Endometrial microvascular endothelial cells (primary cell): Measurements from ENCODE around the gene PHYHIPL. TPM values are rescaled to one million over a fixed set of nuclear protein-coding genes. Genes with fewer than 3 reads are reported as not detected.
"Not testable (repeated sequence)": the region's sequence is repeated elsewhere in the genome, so short reads cannot be mapped to it uniquely, and the experiment has no call there.

Experiments
- in situ Hi-C: cut with HindIII; loops from 2 replicates; pipeline ENCODE4 v1.10.0; 2017; ENCODE audit warnings: low sequenced_read_pairs, low pct_unique_long_range_greater_than_20kb; ENCODE audit errors: inconsistent ontology term
- total RNA-seq: library from RNA; depleted of rRNA; stranded (reverse); fragments of >200 nt; gene quantifications from one replicate; pipeline ENCODE4 v1.2.3, GENCODE V29; 2015; ENCODE audit errors: inconsistent ontology term

Gene PHYHIPL
- total RNA-seq, 1 donor from 2014 or later: not detected

GRCh38 chr10:59180689-59181270, 4.3 kb downstream of the PHYHIPL start:
- in situ Hi-C loops: no loop called here

- in situ Hi-C loops: no loop called here
Measured at GRCh38 chr10:59181668-59182067, 5.2 kb downstream of the PHYHIPL start.

GRCh38 chr10:59190332-59190731, 13.9 kb downstream of the PHYHIPL start:
- in situ Hi-C loops: no loop called here

- in situ Hi-C loops: no loop called here
Measured at GRCh38 chr10:59206204-59206720, 29.8 kb downstream of the PHYHIPL start.

GRCh38 chr10:59212301-59212798, 35.9 kb downstream of the PHYHIPL start:
- in situ Hi-C loops: no loop called here

- in situ Hi-C loops: no loop called here
Measured at GRCh38 chr10:59214160-59214559, 37.7 kb downstream of the PHYHIPL start.

- in situ Hi-C loops: no loop called here
Measured at GRCh38 chr10:59216178-59216869, 39.9 kb downstream of the PHYHIPL start.

- in situ Hi-C loops: no loop called here
Measured at GRCh38 chr10:59222788-59223187, 46.3 kb downstream of the PHYHIPL start.

- in situ Hi-C loops: not testable (repeated sequence)
Measured at GRCh38 chr10:59223597-59223996, 47.2 kb downstream of the PHYHIPL start.

- in situ Hi-C loops: no loop called here
Measured at GRCh38 chr10:59225211-59225610, 48.8 kb downstream of the PHYHIPL start.

GRCh38 chr10:59227136-59227673, 50.8 kb downstream of the PHYHIPL start:
- in situ Hi-C loops: no loop called here

- in situ Hi-C loops: no loop called here
Measured at GRCh38 chr10:59229441-59229840, 53.0 kb downstream of the PHYHIPL start.

GRCh38 chr10:59234194-59234593, 57.8 kb downstream of the PHYHIPL start:
- in situ Hi-C loops: no loop called here

- in situ Hi-C loops: no loop called here
Measured at GRCh38 chr10:59234816-59235429, 58.5 kb downstream of the PHYHIPL start.

GRCh38 chr10:59236064-59236697, 59.7 kb downstream of the PHYHIPL start:
- in situ Hi-C loops: no loop called here

- in situ Hi-C loops: no loop called here
Measured at GRCh38 chr10:59237775-59238174, 61.3 kb downstream of the PHYHIPL start.

- in situ Hi-C loops: not testable (repeated sequence)
Measured at GRCh38 chr10:59239108-59239507, 62.7 kb downstream of the PHYHIPL start.

- in situ Hi-C loops: no loop called here
Measured at GRCh38 chr10:59240582-59241183, 64.2 kb downstream of the PHYHIPL start.

- in situ Hi-C loops: no loop called here
Measured at GRCh38 chr10:59242057-59242456, 65.6 kb downstream of the PHYHIPL start.
